HepG2 (cell line): ENCODE results near the gene PEAK1. TPM values are rescaled to one million over a fixed set of nuclear protein-coding genes. Genes with fewer than 3 reads are reported as not detected.

Experiments
- ATAC-seq: fragments of 200-7000 bp; cut with Tn5 transposase; 3 replicates; pipeline ENCODE4 v1.9.1; 2020; ENCODE audit warnings: mild to moderate bottlenecking, moderate library complexity
- BruUV-seq: library from RNA; stranded (reverse); fragments of 400-500 nt; replicated peaks from 2 replicates; lab custom pipeline; 2021; lab: Mats Ljungman, UMichigan
- CTCF ChIA-PET: fragments of 300-600 bp; formaldehyde crosslinking; extraction: SDS; loops from one replicate; lab custom pipeline; 2021; ENCODE audit warnings: low total read pairs, inconsistent platforms, low intra/inter-chr PET ratio; lab: Yijun Ruan, JAX
- POLR2A ChIA-PET: fragments of 350-600 bp; sonication (Branson Sonifier 250); formaldehyde crosslinking; loops from one replicate; lab custom pipeline; 2020; ENCODE audit warnings: antibody characterized with exemption, inconsistent platforms; lab: Yijun Ruan, JAX
- DNase-seq: peaks from one replicate; pipeline ENCODE4 v3.0.0-alpha.2; 2015; ENCODE audit warnings: low spot score
- FAIRE-seq: peaks from 3 replicates; lab custom pipeline; 2011; peaks lifted over from hg19 to GRCh38; lab: Jason Lieb, UNC
- H2AFZ ChIP-seq: one replicate; pipeline ENCODE4 v1.6.1; 2011; ENCODE audit warnings: low read length, inconsistent platforms
- H3K27ac ChIP-seq: fragments of 300-600 bp; 3 replicates; pipeline ENCODE4 v1.8.0; 2011; ENCODE audit warnings: mixed run types, mild to moderate bottlenecking, mixed read lengths, low read length, inconsistent platforms; ENCODE audit not compliant: insufficient read depth; ENCODE audit errors: extremely low read length
- H3K27me3 ChIP-seq, 2 experiments: fragments of 200-600 bp in 1 of 2; 2 replicates in 1 of 2; 3 replicates in 1 of 2; pipeline versions ENCODE4 v1.6.0 to v1.8.0; 2011; ENCODE audit warnings: low read length in 2 of 2, mild to moderate bottlenecking in 2 of 2, moderate library complexity in 2 of 2, inconsistent platforms in 1 of 2; ENCODE audit not compliant: insufficient read depth in 2 of 2, control insufficient read depth in 1 of 2
- H3K36me3 ChIP-seq, 2 experiments: fragments of 200-600 bp in 1 of 2; replicated peaks in 1 of 2; 2 replicates in 1 of 2; 3 replicates in 1 of 2; pipeline versions ENCODE4 v1.5.1 to v1.8.0; 2011; ENCODE audit warnings: low read length in 2 of 2, inconsistent platforms in 1 of 2; ENCODE audit not compliant: insufficient read depth in 2 of 2, control insufficient read depth in 1 of 2
- H3K4me1 ChIP-seq: 2 replicates; pipeline ENCODE4 v1.5.1; 2012; ENCODE audit warnings: low read length, inconsistent platforms; ENCODE audit not compliant: insufficient read depth
- H3K4me2 ChIP-seq: 2 replicates; pipeline ENCODE4 v1.6.0; 2011; ENCODE audit warnings: low read depth, low read length, inconsistent platforms
- H3K4me3 ChIP-seq, 3 experiments: fragments of 200-600 bp in 1 of 3; sonication (generic), shearing (Covaris generic) in 1 of 3; replicated peaks in 1 of 3; 2 replicates each; pipeline ENCODE4 v1.5.1; 2011 to 2016; ENCODE audit warnings: low read length in 3 of 3, inconsistent platforms in 2 of 3, low read depth in 2 of 3, mild to moderate bottlenecking in 2 of 3, control low read depth in 1 of 3, mixed read lengths in 1 of 3; ENCODE audit not compliant: insufficient read depth in 1 of 3
- H3K79me2 ChIP-seq: one replicate; pipeline ENCODE4 v1.6.1; 2011; ENCODE audit warnings: low read length, inconsistent platforms; ENCODE audit not compliant: insufficient read depth
- H3K9ac ChIP-seq: 2 replicates; pipeline ENCODE4 v1.6.0; 2011; ENCODE audit warnings: mild to moderate bottlenecking, low read depth, low read length, inconsistent platforms; ENCODE audit not compliant: insufficient read depth
- H3K9me3 ChIP-seq: 2 replicates; pipeline ENCODE4 v1.5.1; 2012; ENCODE audit warnings: mild to moderate bottlenecking, low read length
- H4K20me1 ChIP-seq: 2 replicates; pipeline ENCODE4 v1.6.0; 2011; ENCODE audit warnings: inconsistent platforms, mild to moderate bottlenecking, low read length, moderate library complexity; ENCODE audit not compliant: insufficient read depth
- CEBPB ChIP-seq: IDR thresholded peaks from 2 replicates; pipeline ENCODE4 v1.6.1; 2011; ENCODE audit warnings: low read depth, low read length, improper control_type of control experiment, borderline replicate concordance
- DR1 ChIP-seq: sonication (generic); formaldehyde crosslinking; IDR thresholded peaks from 2 replicates; pipeline ENCODE4 v1.8.0; 2021; ENCODE audit warnings: mild to moderate bottlenecking, missing genetic modification reagents, inconsistent platforms
- ELK4 ChIP-seq: sonication (generic); formaldehyde crosslinking; IDR thresholded peaks from 2 replicates; pipeline ENCODE4 v1.9.0; 2021; ENCODE audit warnings: missing genetic modification reagents, borderline replicate concordance
- MED8 ChIP-seq: sonication (generic); formaldehyde crosslinking; IDR thresholded peaks from 2 replicates; pipeline ENCODE4 v1.8.1; 2023; ENCODE audit warnings: mild to moderate bottlenecking, missing genetic modification reagents; ENCODE audit not compliant: insufficient replicate concordance
- NFRKB ChIP-seq: fragments of 450-650 bp; IDR thresholded peaks from 2 replicates; pipeline ENCODE4 v1.6.1; 2017
- UBTF ChIP-seq: sonication (generic); formaldehyde crosslinking; IDR thresholded peaks from 2 replicates; pipeline ENCODE4 v1.4.0; 2020; ENCODE audit warnings: mild to moderate bottlenecking, missing genetic modification reagents
- WIZ ChIP-seq: sonication (generic); formaldehyde crosslinking; IDR thresholded peaks from 2 replicates; pipeline ENCODE4 v1.5.1; 2020; ENCODE audit warnings: mild to moderate bottlenecking, missing genetic modification reagents
- ZNF33A ChIP-seq: sonication (generic); formaldehyde crosslinking; IDR thresholded peaks from 2 replicates; pipeline ENCODE4 v1.5.1; 2020; ENCODE audit warnings: missing genetic modification reagents, mild to moderate bottlenecking, moderate library complexity, borderline replicate concordance
- ZNF883 ChIP-seq: sonication (generic); formaldehyde crosslinking; IDR thresholded peaks from 2 replicates; pipeline ENCODE4 v1.5.1; 2020; ENCODE audit warnings: mild to moderate bottlenecking, missing genetic modification reagents; ENCODE audit errors: not compliant biosample characterization
- WGBS: methylation state at CpG from one replicate; pipeline ENCODE4 v1.1.6; 2017; ENCODE audit warnings: low lambda C conversion rate; 5-methylcytosine and 5-hydroxymethylcytosine counted together
- in situ Hi-C: cut with HindIII; loops from 2 replicates; pipeline ENCODE4 v1.10.0; 2017; ENCODE audit warnings: low pct_unique_long_range_greater_than_20kb; ENCODE audit not compliant: extremely low pct_ligation_motif_present
- intact Hi-C: fragments of 100-400 bp; cut with micrococcal nuclease; formaldehyde crosslinking; loops from one replicate; pipeline ENCODE4 v1.10.0; 2022; ENCODE audit not compliant: unreplicated experiment
- polyA plus RNA-seq, 8 experiments: library from polyadenylated mRNA; depleted of rRNA in 3 of 8; stranded (reverse) in 7 of 8; unstranded in 1 of 8; fragments of >200 nt; fragmentation: Illumina TruSeq in 4 of 8; extraction: Trizol in 4 of 8; gene quantifications; 2 replicates each; pipeline versions ENCODE4 v1.2.1 to v1.2.3, GENCODE V29; 2011 to 2016; ENCODE audit warnings: low read depth in 4 of 8, missing spikeins in 1 of 8, mixed read lengths in 1 of 8; ENCODE audit not compliant: insufficient read depth in 1 of 8
- total RNA-seq, 5 experiments: library from RNA; depleted of rRNA; stranded (reverse); fragments of >200 nt; fragmentation: Illumina TruSeq; extraction: Trizol; gene quantifications; 2 replicates each; pipeline ENCODE4 v1.2.3, GENCODE V29; 2016; ENCODE audit warnings: low read depth in 1 of 5
- TF ChIP-seq, protein P1 (sequence below): sonication (generic); formaldehyde crosslinking; IDR thresholded peaks from 2 replicates; pipeline ENCODE4 v1.4.0; 2020; ENCODE audit warnings: mild to moderate bottlenecking, missing genetic modification reagents
- TF ChIP-seq, protein P2 (sequence below): sonication (generic); formaldehyde crosslinking; IDR thresholded peaks from 2 replicates; pipeline ENCODE4 v1.5.0; 2020; ENCODE audit warnings: missing genetic modification reagents

Gene PEAK1
- total and polyA plus RNA-seq, 2 of the 13 experiments (the other 11 are each of a cell fraction or from before 2014, with no cell fraction given) = 6.0 to 6.6 TPM

DNA sequence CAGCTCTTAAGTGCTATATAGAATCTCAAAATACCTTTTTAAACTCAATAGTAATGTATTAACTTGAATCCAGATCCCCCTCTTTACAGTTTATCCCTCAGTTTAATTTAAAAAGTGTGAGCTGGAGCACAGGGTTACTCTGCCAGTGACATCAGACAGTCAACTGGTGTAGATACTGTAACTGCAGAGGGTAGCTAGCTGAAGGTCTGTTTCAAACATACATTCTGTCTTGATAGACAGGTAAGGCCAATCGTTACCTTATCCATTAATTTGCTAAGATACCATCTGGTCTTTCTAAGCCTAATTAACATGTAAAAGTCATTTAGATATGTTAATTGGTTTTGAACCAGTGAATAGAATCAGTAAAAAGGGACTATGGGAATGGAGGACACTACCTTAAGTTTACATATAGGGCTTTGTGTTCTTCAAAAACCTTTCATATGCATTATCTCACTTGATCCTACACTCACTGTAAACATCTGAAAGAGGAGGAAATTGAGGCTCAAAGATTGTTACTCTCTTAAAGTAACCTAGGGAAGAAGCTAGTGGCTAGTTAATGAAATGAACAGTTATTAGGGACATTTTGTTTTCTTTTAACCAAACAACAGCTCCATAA lies 289.5 kb downstream of the PEAK1 start (continued):
- TF ChIP-seq ZNF883 (no peak), DR1 (CRISPR knock-in tag) (no peak), MED8 (CRISPR knock-in tag) (no peak), NFRKB (no peak), ELK4 (no peak), WIZ (no peak), ZNF33A (CRISPR knock-in tag) (no peak), CEBPB (no peak), UBTF (CRISPR knock-in tag) (no peak)

- FAIRE-seq (no peak), ATAC-seq (no peak)
- no peak overlapping the region for H2AFZ ChIP-seq
- no peaks in the 10 kb centered on the region for H3K27me3 ChIP-seq
- H3K27ac ChIP-seq = no peak overlapping the region
- no peaks in the 10 kb centered on the region for H3K79me2 ChIP-seq
- H3K4me1 ChIP-seq = no peaks in the 10 kb centered on the region
- in situ Hi-C loops = no loop called here
- H3K4me3 ChIP-seq = no peak overlapping the region
- TF ChIP-seq, protein P1, sequence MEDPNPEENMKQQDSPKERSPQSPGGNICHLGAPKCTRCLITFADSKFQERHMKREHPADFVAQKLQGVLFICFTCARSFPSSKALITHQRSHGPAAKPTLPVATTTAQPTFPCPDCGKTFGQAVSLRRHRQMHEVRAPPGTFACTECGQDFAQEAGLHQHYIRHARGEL (CRISPR knock-in tag) = no peak
- TF ChIP-seq, protein P2, sequence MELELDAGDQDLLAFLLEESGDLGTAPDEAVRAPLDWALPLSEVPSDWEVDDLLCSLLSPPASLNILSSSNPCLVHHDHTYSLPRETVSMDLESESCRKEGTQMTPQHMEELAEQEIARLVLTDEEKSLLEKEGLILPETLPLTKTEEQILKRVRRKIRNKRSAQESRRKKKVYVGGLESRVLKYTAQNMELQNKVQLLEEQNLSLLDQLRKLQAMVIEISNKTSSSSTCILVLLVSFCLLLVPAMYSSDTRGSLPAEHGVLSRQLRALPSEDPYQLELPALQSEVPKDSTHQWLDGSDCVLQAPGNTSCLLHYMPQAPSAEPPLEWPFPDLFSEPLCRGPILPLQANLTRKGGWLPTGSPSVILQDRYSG = no peak
- TF ChIP-seq, all 625 proteins: peak for 0
- ChIA-PET POLR2A (no interaction called here), CTCF (no interaction called here)
- Histone ChIP-seq H4K20me1 (no peaks in the 10 kb centered on the region), H3K9me3 (no peaks in the 10 kb centered on the region), H3K36me3 (peaks cover 0 to 2% of the 10 kb centered on the region in 2 experiments; a peak in 3 of 5 replicates), H3K4me2 (no peak overlapping the region), H3K9ac (no peak overlapping the region)
- 97% methylated on average over 7 of the region's 7 CpGs for WGBS
- intact Hi-C loops = no loop called here
- no TSS peak for BruUV-seq
- no peak for DNase-seq
Observed at GRCh38 chr15:77127626-77128025, 292.3 kb downstream of the PEAK1 start.
